ENCODE measurements around the gene USP49.

DNA sequence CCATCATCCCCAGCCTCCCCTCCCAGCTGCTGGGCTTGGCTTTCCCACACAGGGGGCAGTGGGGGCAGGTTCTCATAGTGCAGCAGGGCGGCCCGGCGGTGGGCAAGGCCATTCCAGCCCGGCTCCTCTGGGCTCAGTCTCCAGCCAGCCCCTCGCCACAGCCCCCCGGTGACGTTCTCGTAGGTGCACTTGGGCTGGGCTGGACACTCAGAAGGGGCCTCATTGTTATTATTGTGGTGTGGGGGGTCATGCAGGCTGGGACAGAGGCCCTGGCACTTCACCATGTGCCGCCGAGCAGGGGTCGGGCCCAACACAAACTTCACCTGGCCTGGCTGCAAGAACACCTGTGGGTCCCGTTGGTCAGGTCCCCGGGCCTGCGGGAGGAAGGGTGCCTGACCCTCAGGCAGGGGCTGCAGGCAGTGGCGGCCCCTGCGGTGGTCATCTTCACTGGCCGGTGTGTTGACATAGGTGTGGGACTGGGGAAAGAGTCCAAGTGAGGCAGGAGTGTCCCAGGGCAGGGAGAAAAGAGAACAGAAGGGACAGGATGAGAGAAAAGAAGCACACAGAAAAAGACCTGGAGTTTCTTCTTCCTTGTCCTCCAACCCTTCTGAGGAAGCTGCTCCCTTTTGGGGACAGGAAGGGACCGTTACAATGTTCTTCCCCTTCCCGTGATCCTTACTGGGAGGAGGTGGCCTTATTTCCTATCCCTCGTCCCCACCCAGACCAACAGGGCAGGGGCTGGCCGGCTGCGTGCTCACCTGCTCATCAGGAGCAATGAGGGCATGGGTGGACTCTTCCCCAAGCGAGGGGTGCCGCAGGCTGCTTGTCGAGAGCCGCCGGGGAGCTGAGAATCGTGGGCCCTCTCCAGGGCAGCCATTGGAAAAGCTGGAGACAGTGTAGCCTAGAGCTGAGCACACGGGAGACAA is 123.9 kb downstream of the USP49 start:
- TF ChIP-seq TAF1 (IDR thresholded peaks at IDR 0.05; ENCODE audit: borderline replicate concordance, low read depth, low read length) (no peak), POLR2AphosphoS5 (IDR thresholded peaks at IDR 0.05; ENCODE audit: low read depth, low read length) (no peak)

Measured in GM12892 (cell line).